GM19463 (cell line): Measurements from ENCODE around the gene CRTC2.

Experiments used
- ATAC-seq: cut with Tn5 transposase; IDR thresholded peaks from one replicate; pipeline ENCODE4 v1.9.1; 2021; ENCODE audit warnings: mild to moderate bottlenecking, moderate library complexity; ENCODE audit not compliant: unreplicated experiment

Gene CRTC2

DNA sequence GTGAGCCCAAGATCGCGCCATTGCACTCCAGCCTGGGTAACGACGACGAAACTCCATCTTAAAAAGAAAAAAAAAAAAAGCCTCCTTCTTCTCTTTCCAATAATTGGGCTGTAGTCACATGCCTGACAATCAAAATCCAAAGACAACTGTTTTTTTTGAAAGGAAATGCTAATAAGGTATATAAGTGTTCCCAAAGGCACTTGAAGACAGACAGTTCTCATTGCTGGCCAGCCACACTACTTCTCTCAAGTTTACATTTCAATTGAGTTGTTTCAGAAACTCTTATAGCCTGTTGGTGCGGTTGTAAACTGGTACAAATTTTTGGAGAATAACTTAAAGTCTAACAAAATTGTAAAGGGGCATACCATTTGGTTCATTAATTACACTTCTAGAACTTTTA is 58.9 kb downstream of the CRTC2 start:
- ATAC-seq = no peak
